GM19351 (cell line): ENCODE results near the gene IRAK1.

Experiments
- ATAC-seq: cut with Tn5 transposase; IDR thresholded peaks from one replicate; pipeline ENCODE4 v1.9.1; 2021; ENCODE audit warnings: mild to moderate bottlenecking, moderate library complexity; ENCODE audit not compliant: unreplicated experiment

The IRAK1 gene

DNA sequence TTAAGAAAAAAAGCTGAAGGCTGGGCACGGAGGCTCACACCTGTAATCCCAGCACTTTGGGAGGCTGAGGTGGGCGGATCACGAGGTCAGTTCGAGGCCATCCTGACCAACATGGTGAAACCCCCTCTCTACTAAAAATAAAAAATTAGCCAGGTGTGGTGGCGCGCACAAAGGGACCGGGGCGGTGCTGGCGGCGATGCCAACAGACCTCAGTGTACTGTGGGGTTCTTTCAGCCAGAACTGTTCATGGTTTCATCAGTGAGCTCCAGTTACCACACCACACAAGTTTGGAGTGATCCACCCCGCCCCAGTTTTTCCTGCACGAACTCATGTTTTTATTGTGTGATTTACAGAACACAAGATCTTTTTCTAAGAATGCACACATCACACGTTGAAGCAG lies 21.2 kb upstream of the IRAK1 start:
- ATAC-seq, result no peak

GRCh38 chrX:154040307-154040756 lies 20.6 kb upstream of the IRAK1 start:
- no peak for ATAC-seq

DNA sequence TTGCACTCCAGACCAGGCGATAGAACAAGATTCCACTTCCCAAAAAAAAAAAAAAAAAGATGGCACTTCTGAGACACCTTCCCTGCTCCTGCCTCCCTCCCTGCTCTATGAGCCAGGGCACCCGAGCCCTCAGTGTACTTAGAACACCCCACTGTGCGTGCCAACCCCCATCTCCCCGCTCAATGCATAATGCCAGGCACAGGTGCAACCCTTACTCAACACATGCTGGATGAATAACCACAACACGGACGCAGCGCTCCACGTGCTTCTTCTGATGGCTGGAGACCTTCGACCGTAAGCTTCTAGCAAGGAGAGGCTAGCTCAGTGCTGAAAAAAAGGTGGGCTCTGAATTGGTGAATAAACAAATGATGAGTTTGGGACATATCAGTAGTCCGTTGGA lies 19.9 kb upstream of the IRAK1 start:
- ATAC-seq, result no peak

DNA sequence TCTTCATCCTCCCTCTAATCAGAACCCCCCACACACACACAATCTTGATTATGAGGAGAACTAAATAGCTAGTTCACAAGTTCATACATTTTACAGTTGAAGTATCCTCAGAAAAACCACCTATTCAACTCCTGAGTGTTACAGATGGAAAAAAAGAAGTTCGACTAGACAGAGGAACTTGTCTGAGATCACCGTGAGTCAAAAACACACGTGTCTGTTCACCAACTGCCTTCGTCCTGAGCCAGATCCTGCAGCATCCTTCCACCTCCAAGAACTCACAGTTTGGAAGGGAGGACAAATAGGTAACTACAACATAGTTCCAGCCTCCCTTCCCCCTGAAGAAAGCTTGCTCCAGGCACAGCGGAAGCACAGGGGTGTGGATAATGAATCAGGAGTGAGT lies 19.0 kb upstream of the IRAK1 start:
- no peak for ATAC-seq

GRCh38 chrX:154037754-154038153 lies 18.1 kb upstream of the IRAK1 start:
- ATAC-seq, result no peak

DNA sequence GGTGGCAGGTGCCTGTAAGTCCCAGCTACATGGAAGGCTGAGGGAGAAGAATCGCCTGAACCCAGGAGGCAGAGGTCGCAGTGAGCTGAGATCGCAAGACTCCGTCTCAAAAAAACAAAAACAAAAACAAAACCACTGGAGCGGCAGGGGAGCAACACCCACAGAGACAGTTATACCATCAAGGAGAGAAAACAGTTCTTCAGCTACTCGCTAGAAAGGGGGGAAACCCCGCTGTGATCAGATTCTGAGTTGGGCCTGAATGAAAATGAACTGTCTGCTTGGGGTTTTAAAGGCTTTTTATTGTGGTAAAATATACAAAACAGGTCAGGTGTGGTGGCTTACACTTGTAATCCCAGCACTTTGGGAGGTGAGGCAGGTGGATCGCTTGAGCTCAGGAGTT lies 16.8 kb upstream of the IRAK1 start:
- ATAC-seq, result peak; percentile 48

DNA sequence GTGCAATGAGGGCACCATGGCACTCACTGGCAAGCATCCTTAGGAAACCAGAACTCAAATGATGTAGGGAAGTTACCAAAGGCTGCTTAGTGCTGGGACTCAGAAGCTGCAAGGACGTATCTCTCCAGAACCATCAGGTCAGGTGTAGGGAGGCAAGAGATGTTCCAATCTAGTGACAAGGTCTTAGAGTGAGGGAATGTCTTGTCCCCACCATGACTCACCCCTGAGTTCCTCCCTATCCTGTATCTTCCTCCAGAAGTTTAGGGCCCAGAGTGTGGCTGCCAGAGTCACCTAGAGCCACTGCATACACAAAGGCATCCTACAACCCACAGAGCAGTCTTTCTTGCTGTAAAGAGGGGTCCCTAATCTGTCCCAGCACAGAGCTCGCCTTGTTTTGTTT lies 14.1 kb upstream of the IRAK1 start:
- ATAC-seq, result no peak

DNA sequence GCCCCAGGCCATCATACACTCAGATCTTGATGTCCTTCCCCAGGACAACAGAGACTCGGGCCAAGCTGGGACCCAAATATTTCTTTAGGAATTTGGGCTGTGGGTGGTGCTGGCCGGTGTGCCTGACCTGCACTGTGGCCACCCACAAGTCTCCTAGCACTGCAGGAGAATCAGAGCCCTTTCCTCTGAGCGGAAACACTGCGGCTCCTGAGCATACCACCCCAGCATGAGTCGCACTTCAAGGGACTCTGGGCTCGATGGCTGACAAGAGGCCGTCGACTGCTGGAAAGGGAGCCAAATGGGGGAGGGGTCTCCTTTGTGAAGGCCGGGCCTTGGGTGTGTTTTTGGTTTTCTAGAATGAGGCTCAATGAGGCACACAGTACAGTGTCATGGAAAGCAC lies 13.0 kb upstream of the IRAK1 start:
- no peak for ATAC-seq

- ATAC-seq, result no peak
These were observed 12.5 kb upstream of the IRAK1 start for GRCh38 chrX:154032160-154032559.

- ATAC-seq, result no peak
These were observed 11.1 kb upstream of the IRAK1 start for GRCh38 chrX:154030715-154031305.

GRCh38 chrX:154030266-154030665 lies 10.6 kb upstream of the IRAK1 start:
- ATAC-seq, result no peak

GRCh38 chrX:154029439-154029838 lies 9.7 kb upstream of the IRAK1 start:
- no peak for ATAC-seq

DNA sequence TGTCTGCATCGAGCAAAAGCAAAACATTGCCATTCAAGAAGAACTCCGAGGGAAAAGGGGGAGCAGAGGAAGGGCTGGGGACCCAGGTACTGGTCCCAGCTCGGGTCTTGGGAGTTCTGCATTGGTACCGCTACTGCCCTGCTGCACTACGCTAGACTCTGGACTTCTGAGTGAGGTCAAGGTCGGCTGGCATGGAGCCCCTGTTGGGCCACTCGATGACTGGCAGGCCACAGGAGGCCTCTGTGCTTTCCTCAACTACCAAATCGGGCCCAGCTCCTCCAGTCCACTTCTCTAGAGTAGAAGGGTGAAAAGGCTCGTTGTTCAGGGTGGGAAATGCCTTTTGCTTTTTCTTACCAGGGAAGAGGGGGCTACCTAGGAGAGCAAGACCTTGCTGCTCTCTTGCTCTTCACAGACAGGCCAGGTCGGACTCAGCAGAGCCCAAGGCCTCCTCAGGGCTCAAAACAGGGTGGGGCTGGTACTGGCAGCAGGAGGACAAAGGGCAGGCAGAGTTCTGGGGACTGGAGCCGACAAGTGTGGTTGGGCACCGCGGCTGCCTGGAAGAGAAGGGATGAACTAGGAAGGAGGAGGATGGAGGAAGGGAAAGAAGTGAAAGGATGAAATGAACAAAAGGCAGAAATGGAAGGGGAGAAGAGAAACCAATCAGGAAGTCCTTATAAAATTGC lies 8.9 kb upstream of the IRAK1 start:
- no peak for ATAC-seq

DNA sequence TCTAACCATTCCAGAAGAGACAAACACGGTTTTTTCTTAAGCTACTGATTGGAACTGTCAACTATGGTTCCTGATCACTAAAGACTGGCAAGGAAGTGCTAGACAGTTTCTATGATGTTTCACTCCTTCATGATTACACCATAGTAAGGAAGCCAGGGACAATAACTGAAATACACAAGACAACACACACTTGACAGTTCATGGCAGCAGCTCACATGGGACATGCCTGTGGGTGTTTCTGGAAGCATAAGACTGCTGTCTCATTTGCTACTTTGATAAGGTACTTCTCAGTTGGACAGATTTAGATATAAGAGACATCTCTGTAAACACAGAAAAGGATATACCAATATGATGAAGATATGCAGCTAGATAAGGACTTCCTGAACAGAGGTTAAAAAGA lies 8.3 kb upstream of the IRAK1 start:
- ATAC-seq, result no peak

DNA sequence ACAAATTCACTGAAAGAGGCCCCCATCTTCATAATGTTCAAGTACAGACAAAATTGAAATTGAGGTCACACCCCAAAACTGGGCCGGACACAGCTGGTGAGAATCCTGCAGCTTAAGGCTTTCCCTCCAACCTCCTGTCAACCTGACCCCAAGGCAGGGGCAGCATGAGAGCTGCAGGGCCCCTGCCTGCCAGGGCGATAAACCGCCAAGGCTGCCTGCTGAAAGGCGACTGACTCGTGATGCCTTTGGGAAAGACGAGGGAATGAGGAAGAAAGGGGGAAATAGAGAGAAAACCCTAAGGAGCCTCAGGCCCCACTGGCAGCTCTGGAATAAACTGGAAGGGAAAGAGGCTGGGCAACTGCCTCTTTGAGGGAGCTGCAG lies 7.3 kb upstream of the IRAK1 start:
- ATAC-seq, result no peak

- no peak for ATAC-seq
These were observed 6.7 kb upstream of the IRAK1 start for GRCh38 chrX:154026136-154027021.

DNA sequence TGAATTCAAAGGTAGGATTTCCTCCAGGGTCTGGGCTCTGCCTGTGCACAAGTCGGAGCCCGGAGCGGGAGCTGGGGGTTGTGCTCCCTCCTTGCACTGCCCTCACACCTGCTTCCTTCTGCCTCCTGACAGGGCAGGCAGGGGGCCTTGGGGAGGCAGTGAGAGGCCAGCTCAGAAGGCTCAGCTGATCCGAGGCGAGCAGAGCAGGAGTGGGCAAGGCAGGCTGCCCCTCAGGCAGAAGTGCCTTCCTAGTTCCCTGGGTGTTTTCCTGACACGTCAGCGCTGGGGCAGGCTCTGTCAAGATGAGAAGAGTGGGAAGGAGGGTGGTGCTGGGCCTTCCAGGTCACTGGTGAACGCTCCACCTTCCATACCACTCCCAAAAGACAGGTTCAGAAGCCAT lies 5.5 kb upstream of the IRAK1 start:
- no peak for ATAC-seq

- ATAC-seq, result no peak
These were observed 4.6 kb upstream of the IRAK1 start for GRCh38 chrX:154024271-154024670.

DNA sequence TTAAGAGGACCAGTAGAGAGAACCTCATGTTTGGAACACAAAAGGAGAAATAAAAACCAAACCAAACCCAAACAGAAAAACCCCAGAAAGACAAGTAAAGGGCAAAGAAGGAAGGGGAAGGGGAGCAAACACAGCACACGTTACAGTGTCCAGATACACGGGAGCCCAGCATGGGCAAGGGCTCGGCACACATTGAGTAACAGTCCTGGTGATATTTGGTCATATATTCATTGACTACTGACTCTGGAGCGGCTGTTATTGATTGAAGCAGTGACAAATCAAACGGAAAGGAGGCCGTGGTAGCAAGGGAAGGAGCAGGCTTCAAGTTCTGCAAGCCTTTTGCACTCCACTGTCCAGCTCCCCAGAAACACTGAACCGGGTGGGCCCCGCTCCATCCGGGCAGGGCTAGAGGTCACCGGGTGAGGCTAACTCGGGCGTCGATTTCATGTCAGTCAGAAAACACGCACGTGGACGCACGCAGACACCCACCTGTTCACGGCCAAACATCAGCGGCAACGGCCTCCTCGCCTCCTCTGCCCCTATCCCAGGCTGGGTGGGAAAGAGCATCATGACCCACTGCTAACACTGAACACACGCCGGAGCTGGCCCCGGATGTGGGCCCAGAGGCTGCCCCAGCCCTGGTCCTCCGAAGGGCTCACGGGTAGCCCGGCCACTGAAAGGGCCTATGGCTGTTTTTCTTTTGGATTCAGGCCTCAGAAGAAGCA lies 3.7 kb upstream of the IRAK1 start:
- no peak for ATAC-seq

DNA sequence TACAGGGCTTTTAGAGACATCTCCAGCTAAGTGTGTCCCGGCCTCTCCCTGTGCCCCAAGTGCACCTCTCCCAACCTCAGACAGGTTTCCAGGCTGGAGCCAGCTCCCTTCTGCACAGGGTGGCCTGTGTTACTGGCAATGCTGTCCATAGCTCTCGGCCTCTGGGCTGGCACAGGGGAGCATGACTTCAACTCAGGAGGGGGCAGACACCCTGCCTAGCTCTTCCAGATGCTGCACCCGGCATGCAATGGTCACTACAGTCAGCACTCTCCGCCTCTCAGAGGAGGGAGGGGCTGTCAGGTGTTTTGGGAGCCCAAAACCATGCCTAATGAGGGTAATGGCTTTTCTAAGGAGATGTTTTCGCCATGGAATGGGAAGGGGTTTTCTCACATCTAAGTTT lies 2.4 kb upstream of the IRAK1 start:
- no peak for ATAC-seq

DNA sequence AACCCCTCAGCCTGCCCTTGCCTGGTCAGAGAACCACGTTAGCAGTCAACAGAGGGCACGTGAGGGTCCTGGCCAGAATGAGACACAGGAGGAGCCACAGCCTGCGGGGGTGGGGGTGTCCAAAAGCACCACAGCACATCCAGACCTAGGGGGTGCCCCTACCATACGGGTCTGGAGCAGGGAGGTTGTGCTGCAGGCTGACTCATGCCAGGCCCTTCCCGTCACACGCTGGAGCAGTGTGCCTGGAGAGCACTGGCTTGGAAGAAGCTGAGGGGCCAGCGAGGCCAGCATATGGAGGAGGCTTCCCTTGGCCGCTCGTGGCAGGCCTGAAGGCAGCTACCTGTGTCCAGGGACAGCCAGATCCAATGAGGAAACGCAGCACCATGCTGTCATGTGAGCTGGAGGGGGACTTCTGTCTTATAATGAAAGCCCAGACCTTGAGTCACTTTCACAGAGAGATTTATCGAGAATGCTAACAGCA lies 1.5 kb upstream of the IRAK1 start:
- no peak for ATAC-seq
